ENCODE measurements around the gene RNF166.

The RNF166 gene

GRCh38 chr16:88739139-88739976, 33.1 kb upstream of the RNF166 start:
- no peak for DNase-seq

GRCh38 chr16:88738151-88739084, 32.2 kb upstream of the RNF166 start:
- no peak for DNase-seq

- DNase-seq = peak; percentile 82
These were observed 31.3 kb upstream of the RNF166 start for GRCh38 chr16:88737298-88738150.

- no peak for DNase-seq
These were observed 30.3 kb upstream of the RNF166 start for GRCh38 chr16:88736496-88736895.

- DNase-seq = no peak
These were observed 29.9 kb upstream of the RNF166 start for GRCh38 chr16:88736088-88736487.

GRCh38 chr16:88735616-88736015, 29.4 kb upstream of the RNF166 start:
- no peak for DNase-seq

- no peak for DNase-seq
These were observed 28.9 kb upstream of the RNF166 start for GRCh38 chr16:88735121-88735520.

GRCh38 chr16:88734361-88734728, 28.1 kb upstream of the RNF166 start:
- no peak for DNase-seq

GRCh38 chr16:88733630-88734360, 27.6 kb upstream of the RNF166 start:
- no peak for DNase-seq

GRCh38 chr16:88732961-88733294, 26.7 kb upstream of the RNF166 start:
- no peak for DNase-seq

GRCh38 chr16:88732172-88732960, 26.2 kb upstream of the RNF166 start:
- no peak for DNase-seq

- no peak for DNase-seq
These were observed 25.5 kb upstream of the RNF166 start for GRCh38 chr16:88731699-88732098.

- no peak for DNase-seq
These were observed 24.7 kb upstream of the RNF166 start for GRCh38 chr16:88730632-88731607.

- no peak for DNase-seq
These were observed 21.7 kb upstream of the RNF166 start for GRCh38 chr16:88727871-88728270.

- DNase-seq = no peak
These were observed 20.8 kb upstream of the RNF166 start for GRCh38 chr16:88726981-88727380.

GRCh38 chr16:88726408-88726749, 20.2 kb upstream of the RNF166 start:
- no peak for DNase-seq

- DNase-seq = no peak
These were observed 19.6 kb upstream of the RNF166 start for GRCh38 chr16:88725609-88726407.

- no peak for DNase-seq
These were observed 18.8 kb upstream of the RNF166 start for GRCh38 chr16:88724855-88725555.

- DNase-seq = no peak
These were observed 17.7 kb upstream of the RNF166 start for GRCh38 chr16:88723911-88724310.

All from CD4-positive, alpha-beta T cell treated with Interleukin-6 for 4 hours (primary cell).